Muscle of back (tissue), 11 donors: ENCODE measurements around the gene CFAP52. TPM values are rescaled to one million over a fixed set of nuclear protein-coding genes. Genes with fewer than 3 reads are reported as not detected.
"Not testable (repeated sequence)": the region's sequence is repeated elsewhere in the genome, so short reads cannot be mapped to it uniquely, and the experiment has no call there.

Source experiments
- DNase-seq, 3 donors: peaks; one replicate each; pipeline versions ENCODE4 v3.0.0 to v3.0.0-alpha.2; 2013
- polyA plus RNA-seq, 10 donors: library from polyadenylated mRNA; unstranded; fragments of 120-200 nt; gene quantifications; one replicate each; pipeline ENCODE4 v1.2.1, GENCODE V29; 2013; ENCODE audit not compliant: insufficient read length in 10 of 10

CFAP52 gene
- polyA plus RNA-seq, 10 donors = 0.16 to 0.53 (median 0.35) TPM; not detected in 5

GRCh38 chr17:9568957-9569588, 7.4 kb upstream of the CFAP52 start:
- DNase-seq = no peak

GRCh38 chr17:9571201-9571600, 5.2 kb upstream of the CFAP52 start:
- no peak for DNase-seq

GRCh38 chr17:9575381-9576101, 901 bp upstream of the CFAP52 start, which contains the start of gene STX8:
Gene STX8 (minus strand): TSS chr17:9575820. CDS start chr17:9575808, 12 bp downstream.
- peak; percentile 86 to 95 (median 87) for DNase-seq

GRCh38 chr17:9577373-9577709, 899 bp downstream of the CFAP52 start:
- DNase-seq = no peak

- DNase-seq = no peak
These were observed 11.7 kb downstream of the CFAP52 start for GRCh38 chr17:9587969-9588656.

GRCh38 chr17:9594065-9594464, 17.6 kb downstream of the CFAP52 start:
- DNase-seq = no peak

GRCh38 chr17:9597638-9598037, 21.2 kb downstream of the CFAP52 start:
- not testable (repeated sequence) for DNase-seq

- no peak for DNase-seq
These were observed 22.2 kb downstream of the CFAP52 start for GRCh38 chr17:9598661-9599060.

- not testable (repeated sequence) for DNase-seq
These were observed 28.1 kb downstream of the CFAP52 start for GRCh38 chr17:9604583-9604982.

- DNase-seq = no peak
These were observed 30.0 kb downstream of the CFAP52 start for GRCh38 chr17:9606453-9606852.

GRCh38 chr17:9607058-9607457, 30.6 kb downstream of the CFAP52 start:
- not testable (repeated sequence) for DNase-seq

- DNase-seq = no peak
These were observed 35.1 kb downstream of the CFAP52 start for GRCh38 chr17:9611557-9611956.

- DNase-seq = no peak
These were observed 35.6 kb downstream of the CFAP52 start for GRCh38 chr17:9612006-9612405.

- DNase-seq = no peak
These were observed 39.0 kb downstream of the CFAP52 start for GRCh38 chr17:9615486-9615885.

- no peak for DNase-seq
These were observed 46.5 kb downstream of the CFAP52 start for GRCh38 chr17:9622961-9623360.

- DNase-seq = no peak
These were observed 52.1 kb downstream of the CFAP52 start for GRCh38 chr17:9628509-9628908.

- DNase-seq = no peak
These were observed 56.3 kb downstream of the CFAP52 start for GRCh38 chr17:9632741-9633140.

- DNase-seq = no peak
These were observed 58.9 kb downstream of the CFAP52 start for GRCh38 chr17:9635340-9635739.

GRCh38 chr17:9636501-9636900, 60.1 kb downstream of the CFAP52 start:
- DNase-seq = no peak

GRCh38 chr17:9640388-9640787, 63.9 kb downstream of the CFAP52 start:
- not testable (repeated sequence) for DNase-seq

- DNase-seq = no peak
These were observed 67.2 kb downstream of the CFAP52 start for GRCh38 chr17:9643611-9644010.

- peak in 2 of 3 donors; percentile 8 to 47 for DNase-seq
These were observed 68.7 kb downstream of the CFAP52 start, which contains the start of gene USP43 for GRCh38 chr17:9644910-9645751. Gene USP43 (plus strand): TSS chr17:9645517. CDS start chr17:9645633, 116 bp downstream.
